Retinal pigment epithelial cell (primary cell): Measurements from ENCODE around the gene TAS2R60.

Experiments
- DNase-seq: peaks from one replicate; pipeline ENCODE4 v3.0.0-alpha.2; 2010; ENCODE audit warnings: low read depth
- H3K4me3 ChIP-seq: 2 replicates; pipeline ENCODE4 v1.5.1; 2011; ENCODE audit warnings: mild to moderate bottlenecking, low read length, control low read depth, moderate library complexity
- TF ChIP-seq, protein P1 (sequence below): conservative IDR thresholded peaks from 2 replicates; pipeline ENCODE4 v1.5.1; 2011; ENCODE audit warnings: low read depth, low read length, control low read depth, inconsistent platforms

Gene TAS2R60

DNA sequence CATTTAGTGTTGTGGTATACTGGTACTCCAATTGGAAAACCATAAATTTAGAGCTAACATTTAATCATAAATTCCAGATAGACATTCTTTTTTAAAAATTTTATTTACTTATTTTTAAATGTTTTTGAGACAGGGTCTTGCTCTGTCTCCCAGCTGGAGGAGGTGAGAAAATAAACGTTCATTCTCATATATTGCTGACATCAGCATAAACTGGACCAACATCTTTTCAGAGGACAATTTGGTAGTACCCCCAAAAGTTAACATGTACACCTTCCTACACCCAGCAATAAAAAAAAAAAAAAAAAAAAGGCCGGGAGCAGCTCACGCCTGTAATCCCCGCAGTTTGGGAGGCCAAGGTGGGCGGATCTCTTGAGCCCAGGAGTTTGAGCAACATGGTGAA is 5.2 kb downstream of the TAS2R60 start:
- TF ChIP-seq, protein P1, sequence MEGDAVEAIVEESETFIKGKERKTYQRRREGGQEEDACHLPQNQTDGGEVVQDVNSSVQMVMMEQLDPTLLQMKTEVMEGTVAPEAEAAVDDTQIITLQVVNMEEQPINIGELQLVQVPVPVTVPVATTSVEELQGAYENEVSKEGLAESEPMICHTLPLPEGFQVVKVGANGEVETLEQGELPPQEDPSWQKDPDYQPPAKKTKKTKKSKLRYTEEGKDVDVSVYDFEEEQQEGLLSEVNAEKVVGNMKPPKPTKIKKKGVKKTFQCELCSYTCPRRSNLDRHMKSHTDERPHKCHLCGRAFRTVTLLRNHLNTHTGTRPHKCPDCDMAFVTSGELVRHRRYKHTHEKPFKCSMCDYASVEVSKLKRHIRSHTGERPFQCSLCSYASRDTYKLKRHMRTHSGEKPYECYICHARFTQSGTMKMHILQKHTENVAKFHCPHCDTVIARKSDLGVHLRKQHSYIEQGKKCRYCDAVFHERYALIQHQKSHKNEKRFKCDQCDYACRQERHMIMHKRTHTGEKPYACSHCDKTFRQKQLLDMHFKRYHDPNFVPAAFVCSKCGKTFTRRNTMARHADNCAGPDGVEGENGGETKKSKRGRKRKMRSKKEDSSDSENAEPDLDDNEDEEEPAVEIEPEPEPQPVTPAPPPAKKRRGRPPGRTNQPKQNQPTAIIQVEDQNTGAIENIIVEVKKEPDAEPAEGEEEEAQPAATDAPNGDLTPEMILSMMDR = no peak
- H3K4me3 ChIP-seq = no peak overlapping the region
- DNase-seq = no peak

DNA sequence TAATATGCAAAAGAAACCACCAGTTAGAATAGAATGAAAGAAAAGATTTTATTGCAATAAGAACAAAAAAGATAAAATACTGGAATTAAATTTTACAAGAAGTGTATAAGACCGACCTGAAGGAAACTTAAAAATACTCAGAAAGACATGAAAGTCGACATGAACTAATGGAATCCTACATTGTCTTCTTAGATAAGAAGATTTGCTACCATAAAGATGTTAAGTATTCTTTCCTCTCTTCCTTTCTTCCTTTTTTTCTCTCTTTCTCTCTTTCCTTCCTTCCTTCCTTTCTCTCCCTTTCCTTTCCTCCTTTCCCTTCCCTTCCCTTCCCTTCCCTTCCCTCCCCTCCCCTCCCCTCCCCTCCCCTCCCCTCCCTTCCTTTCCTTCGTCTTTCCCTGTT is 6.5 kb downstream of the TAS2R60 start:
- no peak overlapping the region for H3K4me3 ChIP-seq
- no peak for DNase-seq
- TF ChIP-seq, protein P1 = no peak

DNA sequence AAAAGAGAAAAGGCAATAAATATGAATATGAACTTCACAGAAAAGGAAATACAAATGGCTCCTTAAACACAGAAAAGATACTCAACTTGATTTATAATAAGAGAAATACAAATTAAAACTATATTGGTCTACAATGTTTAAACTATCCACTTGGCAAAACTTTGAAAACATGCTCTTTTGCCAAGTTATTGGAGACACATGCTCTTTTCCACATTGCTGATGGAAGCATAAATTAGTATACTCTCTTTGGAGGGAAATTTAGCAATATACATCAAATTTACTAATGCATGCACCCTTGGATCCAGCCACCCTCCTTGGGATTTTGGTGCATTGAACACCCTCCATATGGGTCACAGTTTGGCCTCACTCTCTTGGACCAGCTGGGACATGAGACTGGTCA is 7.9 kb downstream of the TAS2R60 start:
- H3K4me3 ChIP-seq = no peak overlapping the region
- no peak for DNase-seq
- TF ChIP-seq, protein P1 = no peak

DNA sequence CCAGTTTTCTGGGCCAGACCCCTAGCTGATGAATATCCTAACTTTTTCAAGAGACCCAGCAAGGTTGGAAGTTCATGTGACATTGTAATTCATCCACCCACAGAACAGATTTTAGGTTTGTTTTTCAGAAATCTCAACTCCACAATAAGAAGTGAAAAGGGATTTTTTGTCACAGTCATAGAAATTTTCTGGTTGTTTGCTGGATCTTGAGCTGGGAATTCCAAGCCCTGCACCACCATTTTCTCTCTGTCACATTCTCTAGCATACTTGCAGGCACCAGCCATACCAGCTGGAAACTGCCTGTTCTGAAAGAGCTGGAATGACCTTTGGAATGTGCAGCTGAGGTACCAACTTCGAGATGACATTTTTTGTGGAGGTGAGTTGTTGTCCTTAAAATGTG is 8.5 kb downstream of the TAS2R60 start:
- TF ChIP-seq, protein P1 = no peak
- no peak overlapping the region for H3K4me3 ChIP-seq
- DNase-seq = no peak

DNA sequence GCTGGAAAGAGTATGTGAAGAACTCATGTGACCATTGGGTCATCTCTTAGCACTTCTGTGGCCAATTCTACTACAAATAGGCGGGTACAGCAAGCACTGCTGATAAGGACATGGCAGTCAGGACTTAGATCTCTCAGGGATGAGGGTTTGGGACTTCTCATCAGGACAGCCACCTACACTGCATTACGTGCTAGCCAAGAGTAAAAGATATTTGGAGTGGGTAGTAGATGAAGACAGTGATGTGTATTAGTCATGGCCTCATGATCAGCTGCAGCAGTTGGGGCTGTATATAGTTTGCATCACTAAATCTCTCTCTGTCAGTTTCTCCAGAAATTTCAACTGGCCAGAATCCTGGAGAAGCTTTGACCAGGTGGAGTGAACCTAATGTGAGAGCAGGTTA is 9.2 kb downstream of the TAS2R60 start:
- no peak for DNase-seq
- TF ChIP-seq, protein P1 = no peak
- H3K4me3 ChIP-seq = no peak overlapping the region

DNA sequence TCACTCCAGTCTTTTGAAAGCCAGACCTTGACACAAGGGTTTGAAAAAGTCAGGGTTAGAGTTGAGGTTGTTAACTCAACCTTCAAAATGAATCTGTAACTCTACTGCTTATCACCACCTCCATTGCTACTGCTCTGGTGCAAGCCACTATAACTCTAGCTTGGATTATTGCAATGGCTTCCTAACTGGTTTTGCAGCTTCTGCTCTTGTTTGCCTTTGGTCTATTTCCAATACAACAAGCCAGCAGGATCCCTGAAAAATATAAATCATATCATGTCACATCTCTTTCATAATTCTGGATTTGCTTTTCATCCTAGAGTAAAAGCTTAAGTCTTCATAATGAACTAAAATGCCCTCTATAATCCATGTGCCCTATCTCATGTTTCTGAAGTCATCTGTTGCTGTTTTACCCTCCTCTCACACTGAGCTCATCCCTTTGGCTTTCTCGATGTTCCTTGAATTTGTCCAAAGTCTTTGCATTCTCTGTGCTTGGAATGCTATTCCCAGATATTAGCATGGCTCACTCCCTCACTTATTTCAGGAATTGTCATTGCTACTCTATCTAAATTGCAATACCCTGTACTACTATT is 10.9 kb downstream of the TAS2R60 start:
- TF ChIP-seq, protein P1 = no peak
- H3K4me3 ChIP-seq = no peak overlapping the region
- no peak for DNase-seq

DNA sequence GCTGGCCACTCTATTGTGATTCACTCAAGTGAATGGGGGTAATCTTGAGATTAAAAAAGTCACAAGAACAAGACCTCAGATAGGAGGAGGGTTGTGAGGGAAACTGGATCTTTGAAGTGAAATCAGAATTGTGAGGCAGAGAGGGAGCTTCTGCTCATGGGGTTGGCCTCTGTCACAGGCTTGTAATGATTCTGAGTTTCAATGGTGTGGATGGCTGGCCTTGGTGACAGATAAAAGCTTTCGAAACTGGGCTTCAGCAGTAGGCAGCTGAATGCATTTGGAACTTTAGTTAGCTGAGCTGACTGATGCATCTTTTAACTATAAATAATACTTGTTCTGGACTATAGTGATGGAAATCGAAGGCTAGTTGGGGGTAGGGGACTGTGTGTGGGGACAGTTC is 12.2 kb downstream of the TAS2R60 start:
- TF ChIP-seq, protein P1 = no peak
- no peak overlapping the region for H3K4me3 ChIP-seq
- no peak for DNase-seq
